Heart left ventricle (tissue), 16 donors: Measurements from ENCODE around the gene MYL6B. TPM values are rescaled to one million over a fixed set of nuclear protein-coding genes. Genes with fewer than 3 reads are reported as not detected.

Experiments
- ATAC-seq, 4 donors: fragments of 200-7000 bp; cut with Tn5 transposase; one replicate each; pipeline ENCODE4 v1.9.1; 2020 to 2022; ENCODE audit warnings: moderate library complexity in 4 of 4, mild to moderate bottlenecking in 3 of 4, moderate number of reproducible peaks in 1 of 4
- DNase-seq, 5 donors: peaks; one replicate each; pipeline ENCODE4 v3.0.0-alpha.2; 2020
- H3K27ac ChIP-seq, 12 donors: fragments of 200-600 bp; sonication (generic) in 4 of 12; one replicate each; pipeline versions ENCODE4 v1.5.0 to v1.8.0; 2016 to 2022; ENCODE audit warnings: mild to moderate bottlenecking in 2 of 12
- H3K27me3 ChIP-seq, 9 donors: fragments of 200-600 bp; sonication (generic) in 2 of 9; one replicate each; pipeline versions ENCODE4 v1.5.1 to v1.8.0; 2016 to 2022; ENCODE audit warnings: mild to moderate bottlenecking in 3 of 9
- H3K36me3 ChIP-seq, 9 donors: fragments of 200-600 bp; sonication (generic) in 2 of 9; one replicate each; pipeline versions ENCODE4 v1.5.0 to v1.8.0; 2018 to 2022; ENCODE audit warnings: mild to moderate bottlenecking in 2 of 9
- H3K4me1 ChIP-seq, 12 donors: fragments of 200-600 bp; sonication (generic) in 4 of 12; one replicate each; pipeline versions ENCODE4 v1.5.0 to v1.8.0; 2016 to 2022; ENCODE audit warnings: mild to moderate bottlenecking in 3 of 12
- H3K4me3 ChIP-seq, 12 donors: fragments of 200-600 bp; sonication (generic) in 4 of 12; one replicate each; pipeline versions ENCODE4 v1.5.0 to v1.8.0; 2017 to 2022; ENCODE audit warnings: mild to moderate bottlenecking in 9 of 12, moderate library complexity in 4 of 12
- H3K9me3 ChIP-seq, 12 donors: fragments of 200-600 bp; sonication (generic) in 4 of 12; one replicate each; pipeline versions ENCODE4 v1.5.0 to v1.8.0; 2016 to 2022; ENCODE audit warnings: mild to moderate bottlenecking in 1 of 12
- POLR2A ChIP-seq, 2 donors: fragments of 450-650 bp; IDR thresholded peaks; one replicate each; pipeline ENCODE4 v1.6.1; 2017; ENCODE audit warnings: antibody characterized with exemption in 2 of 2, mild to moderate bottlenecking in 2 of 2, moderate library complexity in 2 of 2
- WGBS, 4 donors: extraction: QIAGEN DNeasy Blood & Tissue Kit in 2 of 4; methylation state at CpG; one replicate each; pipeline versions ENCODE4 v1.1.5 to v1.1.7; 2013 to 2018; 5-methylcytosine and 5-hydroxymethylcytosine counted together
- intact Hi-C, 10 donors: fragments of 100-400 bp; cut with DNase I; formaldehyde crosslinking; loops; one replicate each; pipeline versions ENCODE4 v1.11.1 to v1.14.2; 2022
- polyA plus RNA-seq, 2 donors: library from polyadenylated mRNA; stranded (reverse); fragments of 200-250 nt; gene quantifications; one replicate each; pipeline ENCODE4 v1.2.3, GENCODE V29; 2013
- total RNA-seq, 9 donors: library from RNA; depleted of rRNA in 2 of 9; stranded (reverse); fragments of >200 nt in 2 of 9; fragmentation: NEBNext Ultra II Directional in 3 of 9; extraction: Animal tissue kit (Norgen Biotek cat#: 25700) in 3 of 9; gene quantifications; one replicate each; pipeline versions ENCODE4 v1.1.0 to v1.2.4, GENCODE V29; 2016 to 2023
- TF ChIP-seq, protein P1 (sequence below), 12 donors: fragments of 200-600 bp; sonication (generic) in 4 of 12; IDR thresholded peaks; one replicate each; pipeline versions ENCODE4 v1.5.0 to v1.8.0; 2018 to 2022; ENCODE audit warnings: antibody characterized with exemption in 12 of 12, mild to moderate bottlenecking in 5 of 12
- donor health status: ischemic (EF 13 %, LVEDD 7.1; RV severe dilation, severe dysfunction).
- donor health status: healthy with polysubstance abuse.
- donor health status: DM: no; HTN: yes; CAD: no.
- donor health status: DM: no; HTN: no; CAD: no.
- donor health status: ischemic (EF 25% LVEDD 6.9; RV normal size, moderate dysfunction).
- donor health status: ischemic (EF 25% LVEDD 5.7; RV mildly dilated, moderate dysfunction).
- donor health status: healthy.
- donor health status: DM: yes; HTN: yes; CAD: no.
- donor health status: ischemic (EF 35%, LVEDD 5.7; RV mildly dilated, moderate dysfunction).
- donor health status: nonischemic (EF 11% LVEDD 7.7; RV severe dilation, severe dysfunction).
- donor health status: DM: yes; HTN: yes; CAD: no.
- donor health status: PGD.
- donor health status: ischemic (EF 29% LVEDD 5.4; RV normal size, mild dysfunction).
- donor health status: nonischemic (EF 23%, LVEDD 6.1; RV moderate dilation, normal function).

MYL6B gene
- total and polyA plus RNA-seq, 11 donors: 27.5 to 65.9 (median 41.1) TPM

DNA sequence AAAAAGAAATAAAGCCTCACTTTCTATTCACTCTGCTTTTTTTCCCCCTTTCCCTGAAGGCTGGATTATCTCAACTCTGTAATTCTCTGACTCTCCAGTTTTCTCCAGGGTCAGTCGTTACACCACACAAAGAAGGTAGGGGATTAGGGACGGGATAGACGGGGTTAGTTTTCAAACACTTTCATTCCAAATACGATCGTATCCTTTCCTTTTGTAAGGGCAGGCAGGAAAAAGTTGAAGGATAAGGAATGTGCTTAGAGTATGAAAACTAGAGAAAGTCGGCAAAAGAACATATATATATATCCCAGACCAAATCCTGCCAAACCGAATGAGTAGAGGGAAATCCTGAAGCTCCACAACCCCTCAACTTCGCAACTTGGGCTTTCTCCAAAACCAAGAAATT, 24.9 kb upstream of the MYL6B start:
- H3K9me3 ChIP-seq: no peaks in the 10 kb centered on the region
- H3K27me3 ChIP-seq: no peaks in the 10 kb centered on the region
- peak overlapping the region in 11 of 12 donors; percentile 14 to 97 (median 84) for H3K4me3 ChIP-seq
- no peak for ATAC-seq
- intact Hi-C loops: loop anchor here in 9 of 10 donors (1.0 to 10.0 kb wide), 7 partner anchors 31 to 340 kb away; partner anchors contain the start of genes SMARCC2 (in 5 of the 9), SPRYD4 (in 5 of the 9), MYL6 (in 4 of the 9) and CNPY2 (in 1 of the 9)
- WGBS, 4 donors: 0 to 1% (median 0%) methylated on average over 8 of the region's 8 CpGs
- peaks cover 0 to 37% (median 23%) of the 10 kb centered on the region in 9 donors for H3K36me3 ChIP-seq
- H3K27ac ChIP-seq: peak overlapping the region; percentile 5 to 94 (median 78)
- TF ChIP-seq POLR2A (IDR thresholded peaks at IDR 0.05): no peak
- TF ChIP-seq, protein P1, sequence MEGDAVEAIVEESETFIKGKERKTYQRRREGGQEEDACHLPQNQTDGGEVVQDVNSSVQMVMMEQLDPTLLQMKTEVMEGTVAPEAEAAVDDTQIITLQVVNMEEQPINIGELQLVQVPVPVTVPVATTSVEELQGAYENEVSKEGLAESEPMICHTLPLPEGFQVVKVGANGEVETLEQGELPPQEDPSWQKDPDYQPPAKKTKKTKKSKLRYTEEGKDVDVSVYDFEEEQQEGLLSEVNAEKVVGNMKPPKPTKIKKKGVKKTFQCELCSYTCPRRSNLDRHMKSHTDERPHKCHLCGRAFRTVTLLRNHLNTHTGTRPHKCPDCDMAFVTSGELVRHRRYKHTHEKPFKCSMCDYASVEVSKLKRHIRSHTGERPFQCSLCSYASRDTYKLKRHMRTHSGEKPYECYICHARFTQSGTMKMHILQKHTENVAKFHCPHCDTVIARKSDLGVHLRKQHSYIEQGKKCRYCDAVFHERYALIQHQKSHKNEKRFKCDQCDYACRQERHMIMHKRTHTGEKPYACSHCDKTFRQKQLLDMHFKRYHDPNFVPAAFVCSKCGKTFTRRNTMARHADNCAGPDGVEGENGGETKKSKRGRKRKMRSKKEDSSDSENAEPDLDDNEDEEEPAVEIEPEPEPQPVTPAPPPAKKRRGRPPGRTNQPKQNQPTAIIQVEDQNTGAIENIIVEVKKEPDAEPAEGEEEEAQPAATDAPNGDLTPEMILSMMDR (IDR thresholded peaks at IDR 0.05): no peak
- peaks cover 8 to 61% (median 34%) of the 10 kb centered on the region in 12 donors for H3K4me1 ChIP-seq
- DNase-seq: no peak

DNA sequence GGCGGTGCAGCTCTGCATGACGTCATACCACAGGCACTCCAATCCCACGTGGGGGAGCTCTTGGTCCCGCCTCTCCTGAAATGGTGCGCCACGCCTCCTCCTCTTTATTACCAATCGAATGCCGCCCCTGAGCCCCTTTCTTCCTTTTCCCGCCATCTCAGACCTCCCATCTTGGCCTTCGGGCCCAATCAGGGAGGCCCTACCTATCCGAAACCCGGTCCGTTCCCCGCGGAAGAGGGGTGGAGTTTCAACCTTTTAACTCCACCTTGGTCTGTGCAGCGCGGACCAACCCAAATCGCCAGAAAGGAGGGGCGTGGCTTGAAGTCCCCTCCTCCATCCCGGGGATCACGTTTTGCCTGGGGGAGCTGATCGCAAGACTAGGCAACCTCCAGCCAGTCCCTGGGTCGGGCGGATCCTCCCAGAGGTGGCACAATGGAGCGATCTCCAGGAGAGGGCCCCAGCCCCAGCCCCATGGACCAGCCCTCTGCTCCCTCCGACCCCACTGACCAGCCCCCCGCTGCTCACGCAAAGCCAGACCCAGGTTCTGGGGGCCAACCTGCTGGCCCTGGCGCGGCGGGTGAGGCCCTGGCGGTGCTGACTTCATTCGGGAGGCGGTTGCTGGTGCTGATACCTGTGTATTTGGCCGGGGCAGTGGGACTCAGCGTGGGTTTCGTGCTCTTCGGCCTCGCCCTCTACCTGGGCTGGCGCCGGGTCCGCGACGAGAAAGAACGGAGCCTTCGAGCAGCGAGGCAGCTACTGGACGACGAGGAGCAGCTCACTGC, 24.3 kb upstream of the MYL6B start, which contains the start of gene ESYT1:
Gene ESYT1, plus strand, starts transcription at position 380 of the 782 bp plus-strand sequence. Its CDS starts 53 bp downstream, at position 433.
- H3K36me3 ChIP-seq: peaks cover 0 to 37% (median 29%) of the 10 kb centered on the region in 9 donors
- peaks cover 8 to 61% (median 31%) of the 10 kb centered on the region in 12 donors for H3K4me1 ChIP-seq
- TF ChIP-seq POLR2A (IDR thresholded peaks at IDR 0.05): peak in 1 of 2 donors; percentile 97
- TF ChIP-seq, protein P1 (IDR thresholded peaks at IDR 0.05): no peak
- H3K4me3 ChIP-seq: peak within 1 kb of the TSS; percentile 75 to 97 (median 84)
- ATAC-seq: peak; percentile 95 to 98 (median 96)
- 0 to 1% (median 0%) methylated on average over 26 to 49 of the region's 49 CpGs for WGBS, 4 donors
- intact Hi-C loops: loop anchor here in 9 of 10 donors (1.0 to 10.0 kb wide), 9 partner anchors 25 to 339 kb away; partner anchors contain the start of genes MYL6 (in 5 of the 9), SMARCC2 (in 5 of the 9), SPRYD4 (in 5 of the 9) and MYL6B (in 2 of the 9)
- peak within 1 kb of the TSS; percentile 23 to 94 (median 90) for H3K27ac ChIP-seq
- no peaks in the 10 kb centered on the region for H3K9me3 ChIP-seq
- peak; percentile 97 to 99 (median 99) for DNase-seq
- H3K27me3 ChIP-seq: no peaks in the 10 kb centered on the region

DNA sequence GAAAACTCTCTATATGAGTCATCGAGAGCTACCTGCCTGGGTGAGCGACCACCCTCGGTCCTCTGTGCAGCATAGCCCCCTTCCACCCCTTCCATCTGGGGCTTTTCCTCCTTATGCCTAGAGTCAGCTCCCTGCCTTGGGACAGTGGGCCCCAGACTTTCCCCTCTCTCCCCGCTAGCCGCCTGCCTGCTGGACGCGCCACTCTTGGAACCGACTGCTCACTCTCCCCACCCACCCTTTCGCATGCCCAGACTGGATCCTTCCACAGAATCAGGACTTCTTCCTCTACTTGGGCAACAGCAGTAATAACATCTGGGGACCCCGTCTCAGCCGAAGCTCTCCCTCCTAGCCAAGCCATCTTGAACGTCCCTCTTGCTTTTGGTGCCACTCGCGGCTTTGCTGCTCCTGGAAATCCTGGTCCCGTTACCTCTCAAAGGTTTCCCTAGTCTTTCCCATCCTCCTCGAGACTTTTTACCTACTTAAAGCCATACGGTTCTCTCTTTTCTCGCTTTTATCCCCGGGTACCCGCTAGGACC, 23.6 kb upstream of the MYL6B start:
- Histone ChIP-seq H3K4me1 (peaks cover 8 to 57% (median 31%) of the 10 kb centered on the region in 12 donors), H3K27ac (peak overlapping the region; percentile 23 to 94 (median 90)), H3K9me3 (no peaks in the 10 kb centered on the region), H3K36me3 (peaks cover 0 to 40% (median 36%) of the 10 kb centered on the region in 9 donors), H3K4me3 (peak overlapping the region; percentile 75 to 97 (median 84)), H3K27me3 (no peaks in the 10 kb centered on the region)
- intact Hi-C loops: loop anchor here in 6 of 10 donors (1.0 to 10.0 kb wide), 7 partner anchors 24 to 339 kb away; partner anchors contain the start of genes SPRYD4 (in 5 of the 6), MYL6B (in 2 of the 6), CNPY2 (in 1 of the 6) and MYL6 (in 1 of the 6)
- 0% methylated on average over 20 of the region's 20 CpGs for WGBS, 4 donors
- peak in 2 of 5 donors; percentile 38 to 54 for DNase-seq
- ATAC-seq: peak in 3 of 4 donors; percentile 1 to 14 (median 3)
- TF ChIP-seq POLR2A (IDR thresholded peaks at IDR 0.05): no peak
- TF ChIP-seq, protein P1 (IDR thresholded peaks at IDR 0.05): no peak
